Smooth muscle cell (in vitro differentiated cells): ENCODE results near the gene NUP214. TPM values are rescaled to one million over a fixed set of nuclear protein-coding genes. Genes with fewer than 3 reads are reported as not detected.

Source experiments
- DNase-seq: peaks from one replicate; lab custom pipeline; 2025; ENCODE audit not compliant: unreplicated experiment; lab: John Stamatoyannopoulos, UW
- H2AFZ ChIP-seq: fragments of 200-600 bp; sonication (generic); 2 replicates; pipeline ENCODE4 v1.6.0; 2016; ENCODE audit warnings: antibody characterized with exemption, low read depth, mild to moderate bottlenecking
- H3F3A ChIP-seq: fragments of 200-600 bp; sonication (generic); 2 replicates; pipeline ENCODE4 v1.6.0; 2017; ENCODE audit warnings: antibody characterized with exemption, low read depth
- H3K27ac ChIP-seq: fragments of 200-600 bp; sonication (generic); 2 replicates; pipeline ENCODE4 v1.5.1; 2016; ENCODE audit warnings: low read depth, mild to moderate bottlenecking
- H3K27me3 ChIP-seq: fragments of 200-600 bp; sonication (generic); 2 replicates; pipeline ENCODE4 v1.6.1; 2016; ENCODE audit warnings: low read depth, mild to moderate bottlenecking
- H3K36me3 ChIP-seq: fragments of 200-600 bp; sonication (generic); 2 replicates; pipeline ENCODE4 v1.5.1; 2016; ENCODE audit warnings: low read depth
- H3K4me1 ChIP-seq: fragments of 200-600 bp; sonication (generic); 2 replicates; pipeline ENCODE4 v1.5.1; 2016; ENCODE audit warnings: low read depth
- H3K4me2 ChIP-seq: fragments of 200-600 bp; sonication (generic); 2 replicates; pipeline ENCODE4 v1.6.0; 2016; ENCODE audit warnings: mild to moderate bottlenecking
- H3K4me3 ChIP-seq: fragments of 200-600 bp; sonication (generic); 2 replicates; pipeline ENCODE4 v1.5.1; 2016; ENCODE audit warnings: mild to moderate bottlenecking
- H3K79me2 ChIP-seq: fragments of 200-600 bp; sonication (generic); 2 replicates; pipeline ENCODE4 v1.6.0; 2016; ENCODE audit warnings: low read depth, mild to moderate bottlenecking
- H3K9ac ChIP-seq: fragments of 200-600 bp; sonication (generic); 2 replicates; pipeline ENCODE4 v1.6.0; 2016; ENCODE audit warnings: low read depth
- H3K9me3 ChIP-seq: fragments of 200-600 bp; sonication (generic); replicated peaks from 2 replicates; pipeline ENCODE4 v1.5.1; 2016; ENCODE audit warnings: low read depth
- H4K20me1 ChIP-seq: fragments of 200-600 bp; sonication (generic); 2 replicates; pipeline ENCODE4 v1.6.0; 2016; ENCODE audit warnings: low read depth
- WGBS: methylation state at CpG from one replicate; pipeline ENCODE4 v1.1.7; 2016; ENCODE audit warnings: low lambda C conversion rate; 5-methylcytosine and 5-hydroxymethylcytosine counted together
- polyA plus RNA-seq: library from polyadenylated mRNA; unstranded; fragments of >200 nt; fragmentation: Nextera tagmentation; extraction: Ambion mirVana; gene quantifications from 2 replicates; pipeline ENCODE4 v1.2.1, GENCODE V29; 2016
- total RNA-seq: library from RNA; depleted of rRNA; stranded (reverse); fragments of >200 nt; gene quantifications from 2 replicates; pipeline ENCODE4 v1.2.3, GENCODE V29; 2014
- TF ChIP-seq, protein P1 (sequence below): fragments of 200-600 bp; sonication (generic); IDR thresholded peaks from 2 replicates; pipeline ENCODE4 v1.5.1; 2017; ENCODE audit warnings: borderline replicate concordance, mild to moderate bottlenecking, antibody characterized with exemption; ENCODE audit not compliant: insufficient read depth, poor library complexity, severe bottlenecking

Gene NUP214
- total and polyA plus RNA-seq, 2 experiments from 2014 or later = 13.9 to 44.7 TPM

DNA sequence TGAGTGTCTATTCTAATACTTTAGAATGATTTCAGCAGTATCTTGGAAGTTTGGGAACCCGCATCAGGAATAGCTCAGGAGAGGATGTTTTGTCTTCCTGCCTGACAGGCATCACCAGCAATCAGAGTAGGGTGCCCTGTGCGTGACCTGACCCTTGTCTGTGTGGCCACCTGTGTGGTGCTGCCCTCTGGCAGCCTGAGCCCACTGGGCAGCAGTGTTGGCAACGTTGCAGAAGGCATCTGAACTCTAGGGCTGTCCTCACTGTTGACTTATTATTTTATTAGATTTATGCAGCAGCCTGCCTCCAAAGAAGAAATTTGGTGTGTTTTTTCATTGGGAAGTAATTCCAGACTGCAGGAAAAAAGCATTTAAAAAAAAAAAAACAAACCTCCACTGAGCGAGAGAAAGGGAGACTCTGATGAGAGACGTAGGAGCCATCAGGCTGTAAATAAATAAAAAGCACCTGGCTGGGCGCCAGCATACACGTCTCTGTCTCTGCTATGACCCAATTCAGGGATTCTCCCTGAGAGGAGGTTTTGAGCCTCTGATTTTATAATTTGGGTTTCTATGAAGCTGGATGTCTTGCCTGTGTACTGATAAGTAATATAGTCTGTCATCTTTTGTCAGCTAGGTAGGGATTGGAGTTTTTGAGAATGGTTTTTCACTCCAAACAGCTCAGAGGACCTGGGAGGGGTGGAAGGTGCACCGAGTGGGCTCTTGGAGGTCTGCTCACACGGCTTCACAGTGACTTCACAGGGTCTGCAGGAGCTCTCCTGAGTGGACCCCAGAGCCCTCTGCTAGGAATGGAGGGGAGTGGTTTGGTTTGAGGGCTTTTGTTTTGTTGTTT lies 101.9 kb downstream of the NUP214 start:
- H3K9ac ChIP-seq = no peak overlapping the region

DNA sequence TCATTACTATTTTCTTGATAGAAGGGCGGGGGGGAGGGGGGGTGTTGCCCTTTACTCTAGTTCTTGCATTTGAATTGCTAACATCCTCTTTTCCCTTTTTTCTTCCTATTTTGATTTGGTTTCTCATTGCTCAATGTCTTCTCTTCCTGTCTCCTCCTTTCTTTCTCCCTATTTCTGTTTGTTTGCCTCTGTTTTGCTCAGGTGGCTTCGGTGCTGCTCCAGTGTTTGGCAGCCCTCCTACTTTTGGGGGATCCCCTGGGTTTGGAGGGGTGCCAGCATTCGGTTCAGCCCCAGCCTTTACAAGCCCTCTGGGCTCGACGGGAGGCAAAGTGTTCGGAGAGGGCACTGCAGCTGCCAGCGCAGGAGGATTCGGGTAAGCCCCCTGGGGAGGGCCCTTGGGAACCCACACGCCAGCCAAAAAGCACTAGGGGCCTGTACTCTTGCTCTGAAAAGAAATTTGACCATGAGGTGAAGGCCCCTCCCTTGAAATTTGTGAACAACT lies 102.6 kb downstream of the NUP214 start:
- Histone ChIP-seq H3K4me1 (peaks cover 9% of the 10 kb centered on the region), H2AFZ (no peak overlapping the region), H3K4me2 (no peak overlapping the region), H3K36me3 (peaks cover 2% of the 10 kb centered on the region), H3K79me2 (no peaks in the 10 kb centered on the region), H3K27me3 (no peaks in the 10 kb centered on the region), H3K9ac (no peak overlapping the region), H3K4me3 (no peak overlapping the region), H3F3A (no peaks in the 10 kb centered on the region), H3K27ac (no peak overlapping the region), H3K9me3 (no peaks in the 10 kb centered on the region), H4K20me1 (no peaks in the 10 kb centered on the region)
- TF ChIP-seq, protein P1, sequence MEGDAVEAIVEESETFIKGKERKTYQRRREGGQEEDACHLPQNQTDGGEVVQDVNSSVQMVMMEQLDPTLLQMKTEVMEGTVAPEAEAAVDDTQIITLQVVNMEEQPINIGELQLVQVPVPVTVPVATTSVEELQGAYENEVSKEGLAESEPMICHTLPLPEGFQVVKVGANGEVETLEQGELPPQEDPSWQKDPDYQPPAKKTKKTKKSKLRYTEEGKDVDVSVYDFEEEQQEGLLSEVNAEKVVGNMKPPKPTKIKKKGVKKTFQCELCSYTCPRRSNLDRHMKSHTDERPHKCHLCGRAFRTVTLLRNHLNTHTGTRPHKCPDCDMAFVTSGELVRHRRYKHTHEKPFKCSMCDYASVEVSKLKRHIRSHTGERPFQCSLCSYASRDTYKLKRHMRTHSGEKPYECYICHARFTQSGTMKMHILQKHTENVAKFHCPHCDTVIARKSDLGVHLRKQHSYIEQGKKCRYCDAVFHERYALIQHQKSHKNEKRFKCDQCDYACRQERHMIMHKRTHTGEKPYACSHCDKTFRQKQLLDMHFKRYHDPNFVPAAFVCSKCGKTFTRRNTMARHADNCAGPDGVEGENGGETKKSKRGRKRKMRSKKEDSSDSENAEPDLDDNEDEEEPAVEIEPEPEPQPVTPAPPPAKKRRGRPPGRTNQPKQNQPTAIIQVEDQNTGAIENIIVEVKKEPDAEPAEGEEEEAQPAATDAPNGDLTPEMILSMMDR = no peak
- no peak for DNase-seq
- WGBS = 90% methylated on average over 9 of the region's 9 CpGs

More for the DNA sequence above, 101.9 kb downstream of the NUP214 start:
- TF ChIP-seq, protein P1 = no peak
- Histone ChIP-seq H3K4me2 (no peak overlapping the region), H3K9me3 (no peaks in the 10 kb centered on the region), H3K4me1 (peaks cover 9% of the 10 kb centered on the region), H3K79me2 (no peaks in the 10 kb centered on the region), H3K27me3 (no peaks in the 10 kb centered on the region), H3F3A (no peaks in the 10 kb centered on the region), H3K36me3 (peaks cover 2% of the 10 kb centered on the region), H3K27ac (no peak overlapping the region), H3K4me3 (no peak overlapping the region), H4K20me1 (no peaks in the 10 kb centered on the region), H2AFZ (no peak overlapping the region)
- 86% methylated on average over 9 of the region's 9 CpGs for WGBS
- DNase-seq = no peak

DNA sequence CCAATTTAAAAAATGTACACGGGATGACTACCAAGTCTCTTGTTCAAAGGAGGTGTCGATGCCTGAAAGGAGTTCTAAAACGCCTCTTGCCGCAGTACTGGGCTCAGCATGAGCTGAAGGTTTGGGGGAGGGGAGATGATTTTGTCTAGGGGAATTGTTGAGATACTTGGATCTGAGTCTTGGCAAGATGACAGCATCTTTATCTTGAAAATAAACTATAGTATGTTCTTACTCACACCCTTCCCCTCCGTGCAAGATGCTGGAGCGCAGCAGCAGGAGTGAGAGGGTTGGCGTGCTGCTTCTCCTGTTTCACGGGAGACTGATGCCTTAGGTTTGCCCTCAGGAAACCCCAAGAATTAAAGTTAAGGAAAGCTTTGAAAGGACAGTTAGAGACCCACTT lies 103.6 kb downstream of the NUP214 start:
- TF ChIP-seq, protein P1 = no peak
- H3K4me2 ChIP-seq = peak overlapping the region; percentile 23

More for the DNA sequence above, 103.6 kb downstream of the NUP214 start:
- Histone ChIP-seq H3K9me3 (no peaks in the 10 kb centered on the region), H2AFZ (no peak overlapping the region), H4K20me1 (no peaks in the 10 kb centered on the region), H3K36me3 (peaks cover 2% of the 10 kb centered on the region), H3K9ac (no peak overlapping the region), H3K27ac (no peak overlapping the region), H3K27me3 (no peaks in the 10 kb centered on the region), H3K4me3 (no peak overlapping the region), H3K4me1 (peaks cover 9% of the 10 kb centered on the region), H3K79me2 (no peaks in the 10 kb centered on the region), H3F3A (no peaks in the 10 kb centered on the region)
- no peak for DNase-seq
- WGBS = 57% methylated on average over 8 of the region's 8 CpGs
